HuH-7 (cell line): ENCODE results near the gene NKPD1.

ENCODE experiments used
- DNase-seq: peaks from one replicate; pipeline ENCODE4 v3.0.0; 2011; ENCODE audit warnings: low spot score

NKPD1 gene, protein sequence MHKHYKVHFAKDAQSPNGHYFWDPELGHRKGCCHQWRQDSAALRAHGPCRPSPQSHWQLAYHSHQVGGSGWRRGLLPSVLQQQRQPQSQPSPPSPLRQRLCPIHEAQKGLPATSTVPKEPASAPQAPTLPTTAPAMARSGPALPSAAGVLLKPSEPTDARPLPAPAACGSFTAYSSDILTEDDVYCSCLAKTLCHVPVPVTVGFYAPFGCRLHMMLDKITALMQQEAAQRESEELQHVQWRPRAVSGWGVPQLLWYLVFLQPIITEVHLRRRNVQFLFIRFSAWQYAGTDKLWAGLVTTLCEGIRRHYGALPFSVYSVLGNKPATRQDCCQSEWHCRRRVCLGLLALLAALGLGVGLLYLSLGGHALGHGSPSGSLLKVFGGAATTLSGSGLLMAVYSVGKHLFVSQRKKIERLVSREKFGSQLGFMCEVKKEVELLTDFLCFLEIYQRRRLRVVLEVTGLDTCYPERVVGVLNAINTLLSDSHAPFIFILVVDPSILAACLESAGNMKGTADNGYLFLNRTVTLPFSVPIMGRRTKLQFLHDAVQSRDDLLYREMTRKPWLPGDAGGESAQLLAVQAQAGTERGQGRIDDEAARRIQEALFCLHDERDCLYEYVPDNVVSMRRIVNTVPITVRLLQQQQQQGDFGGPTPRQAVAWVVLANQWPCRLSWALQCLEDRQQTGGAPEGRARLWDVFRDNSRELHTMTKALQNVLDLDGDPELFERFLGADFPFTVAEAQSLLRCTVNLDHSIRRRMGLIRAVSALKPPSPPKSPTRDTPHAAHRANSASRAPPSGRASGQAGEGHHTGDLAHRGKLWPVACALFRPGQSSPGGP

DNA sequence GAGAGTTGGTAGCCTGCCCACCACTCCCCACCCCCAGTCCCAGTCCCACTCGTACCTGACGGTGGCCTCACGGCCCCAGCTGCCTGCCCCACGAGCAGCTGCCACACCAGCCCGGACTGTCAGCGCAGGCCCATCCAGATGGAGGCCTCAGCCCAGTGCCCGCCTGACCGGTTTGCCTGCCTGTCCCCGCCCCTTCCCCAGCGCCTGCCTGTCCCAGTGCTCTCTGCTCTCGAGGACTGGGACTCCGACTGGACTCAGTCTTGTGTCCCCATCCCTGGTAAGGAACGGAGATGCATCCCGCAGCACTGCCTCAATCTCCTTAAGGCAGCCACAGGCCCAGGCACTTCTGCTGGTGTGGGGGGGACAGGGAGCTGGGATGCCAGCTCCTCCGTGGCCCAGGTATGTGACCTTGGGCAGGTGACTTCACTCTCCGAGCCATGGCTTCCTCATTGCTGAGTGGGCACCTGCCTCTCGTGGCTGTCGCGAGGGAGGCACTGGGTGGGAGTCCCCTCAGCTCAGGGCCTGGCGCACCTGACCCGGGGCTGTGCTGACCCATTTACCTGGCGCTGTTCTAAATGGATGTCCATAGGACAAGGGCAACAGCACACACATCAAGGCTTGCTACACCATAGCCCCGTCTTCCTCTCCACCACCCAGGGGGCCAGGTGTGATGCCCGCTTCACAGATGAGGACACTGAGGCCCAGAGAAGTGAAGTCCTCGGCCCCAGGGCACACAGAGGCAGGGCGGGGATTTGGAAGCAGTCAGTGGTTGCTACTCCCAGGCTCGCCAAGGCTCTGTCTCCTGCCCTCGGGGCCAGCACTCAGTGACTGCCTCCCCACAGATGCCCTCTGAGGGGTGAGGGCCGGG is at the start of gene NKPD1:
TSS of gene NKPD1 (minus strand) at position 113 of the 868 bp plus-strand sequence. CDS start 832 bp downstream, outside the sequence.
- DNase-seq, result no peak

- DNase-seq, result no peak
Observed at GRCh38 chr19:45206328-45206727, 45.5 kb upstream of the NKPD1 start.

DNA sequence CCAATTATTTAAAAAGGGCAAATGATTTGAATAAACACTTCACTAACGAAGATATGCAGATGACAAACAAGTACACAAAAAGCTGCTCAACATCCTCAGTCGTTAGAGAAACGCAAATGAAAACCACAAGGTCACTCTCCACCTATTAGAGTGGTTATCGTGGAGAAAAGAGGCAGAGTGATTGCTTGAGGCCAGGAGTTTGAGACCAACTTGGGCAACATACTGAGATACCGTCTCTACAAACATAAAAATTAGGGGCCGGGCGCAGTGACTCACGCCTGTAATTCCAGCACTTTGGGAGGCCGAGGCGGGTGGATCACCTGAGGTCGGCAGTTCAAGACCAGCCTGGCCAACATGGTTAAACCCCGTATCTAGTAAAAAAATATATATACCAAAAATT is 45.0 kb upstream of the NKPD1 start:
- DNase-seq, result no peak

DNA sequence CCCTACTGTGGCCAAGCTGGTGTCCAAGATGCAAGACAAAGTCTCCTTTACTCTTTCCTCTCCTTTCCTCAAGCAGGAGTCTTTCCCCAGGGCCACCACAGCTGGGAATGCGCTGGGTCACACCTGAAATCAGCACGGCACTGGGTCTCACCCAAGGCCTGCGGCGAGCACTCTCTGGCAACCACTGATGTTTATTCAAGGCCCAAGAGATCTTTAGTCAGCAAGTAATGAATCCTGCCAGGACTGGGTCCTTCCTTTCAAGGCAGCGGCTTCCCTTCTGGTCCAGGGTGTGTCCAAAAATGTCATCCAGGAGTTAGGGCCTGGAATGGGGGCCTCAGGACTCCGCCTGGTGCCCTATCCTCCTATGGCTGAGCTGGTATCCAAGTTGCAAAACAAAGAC is 41.9 kb upstream of the NKPD1 start:
- DNase-seq, result no peak

DNA sequence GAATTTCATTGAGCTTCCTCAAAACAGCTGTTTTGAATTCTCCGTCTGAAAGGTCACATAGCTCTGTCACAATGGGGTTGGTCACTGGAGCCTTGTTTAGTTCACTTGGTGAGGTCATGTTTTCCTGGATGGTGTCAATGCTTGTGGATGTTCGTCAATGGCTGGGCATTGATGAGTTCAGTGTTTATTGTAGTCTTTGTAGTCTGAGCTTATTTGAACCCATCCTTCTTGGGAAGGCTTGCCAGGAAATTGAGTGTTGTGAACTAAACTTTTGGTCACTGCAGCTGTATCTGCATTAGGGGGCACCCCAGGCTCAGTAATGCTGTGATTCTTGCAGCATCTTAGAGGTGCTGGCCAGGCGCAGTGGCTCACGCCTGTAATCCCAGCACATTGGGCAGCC is 39.8 kb upstream of the NKPD1 start:
- DNase-seq, result no peak

DNA sequence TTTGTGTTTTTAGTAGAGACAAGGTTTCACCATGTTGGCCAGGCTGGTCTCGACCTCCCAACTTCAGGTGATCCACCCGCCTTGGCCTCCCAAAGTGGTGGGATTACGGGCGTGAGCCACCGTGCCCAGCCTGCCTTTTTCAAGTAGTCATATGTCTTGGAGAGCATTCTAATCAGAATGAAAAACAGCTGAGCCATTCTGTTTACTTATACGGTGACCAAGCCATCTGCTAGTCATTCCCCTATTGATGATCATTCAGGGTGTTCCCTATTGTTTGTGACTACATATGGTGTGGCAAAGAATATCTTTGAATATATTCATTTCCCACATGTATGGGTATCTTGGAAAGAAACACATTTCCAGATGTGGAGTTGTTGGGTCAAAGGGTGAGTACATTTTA is 35.0 kb upstream of the NKPD1 start:
- no peak for DNase-seq

DNA sequence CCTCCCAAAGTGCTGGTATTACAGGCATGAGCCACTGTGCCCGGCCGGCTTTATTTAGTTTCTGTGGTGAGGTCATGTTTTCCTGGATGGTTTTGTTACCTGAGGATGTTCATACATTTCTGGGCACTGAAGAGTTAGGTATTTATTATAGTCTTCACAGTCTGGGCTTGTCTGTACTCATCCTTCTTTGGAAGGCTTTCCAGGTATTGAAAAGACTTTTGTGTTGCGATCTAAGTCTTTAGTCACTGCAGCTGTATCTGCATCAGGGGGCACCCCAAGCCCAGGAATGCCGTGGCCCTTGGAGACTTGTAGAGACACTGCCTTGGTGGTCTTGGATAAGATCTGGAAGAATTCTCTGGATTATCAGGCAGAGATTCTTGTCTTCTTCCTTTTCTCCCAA is 30.6 kb upstream of the NKPD1 start:
- DNase-seq, result no peak

GRCh38 chr19:45189971-45190370 is 29.2 kb upstream of the NKPD1 start:
- no peak for DNase-seq

- DNase-seq, result peak; percentile 72
Observed at GRCh38 chr19:45187421-45188100, 26.8 kb upstream of the NKPD1 start.

DNA sequence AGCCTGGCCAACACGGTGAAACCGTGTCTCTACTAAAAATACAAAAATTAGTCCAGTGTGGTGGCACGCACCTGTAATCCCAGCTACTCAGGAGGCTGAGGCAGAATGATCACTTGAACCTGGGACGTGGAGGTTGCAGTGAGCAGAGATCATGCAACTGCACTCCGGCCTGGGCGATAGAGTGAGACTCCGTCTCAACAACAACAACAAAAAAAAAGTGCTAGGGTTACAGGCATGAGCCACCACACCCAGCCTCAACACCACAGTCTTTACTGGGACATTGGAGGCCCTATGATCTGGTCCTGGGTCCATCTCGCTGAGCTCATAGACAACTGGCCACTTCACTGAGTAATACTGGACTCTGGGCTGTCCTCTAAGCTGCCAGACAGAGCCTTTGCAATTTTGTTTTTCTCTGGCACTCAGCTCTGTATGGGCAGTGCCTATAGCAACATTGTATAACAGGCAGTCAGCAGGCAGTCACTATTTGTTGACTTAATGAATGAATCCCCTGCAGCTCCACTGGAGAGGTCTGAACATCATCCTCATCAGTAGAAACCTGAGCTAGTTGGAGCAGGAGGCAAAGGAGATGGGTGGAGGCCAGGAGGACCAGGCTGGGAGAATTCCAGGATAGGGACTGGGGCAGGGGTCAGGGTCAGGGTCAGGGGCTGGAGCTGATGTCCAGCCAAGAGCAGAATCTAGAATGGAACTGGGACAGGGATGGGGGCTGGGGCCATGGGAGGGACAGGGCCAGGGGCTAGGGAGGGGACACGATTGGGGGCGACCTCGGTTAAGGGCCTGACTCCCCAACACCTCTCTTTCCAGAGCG is 25.9 kb upstream of the NKPD1 start:
- DNase-seq, result no peak

DNA sequence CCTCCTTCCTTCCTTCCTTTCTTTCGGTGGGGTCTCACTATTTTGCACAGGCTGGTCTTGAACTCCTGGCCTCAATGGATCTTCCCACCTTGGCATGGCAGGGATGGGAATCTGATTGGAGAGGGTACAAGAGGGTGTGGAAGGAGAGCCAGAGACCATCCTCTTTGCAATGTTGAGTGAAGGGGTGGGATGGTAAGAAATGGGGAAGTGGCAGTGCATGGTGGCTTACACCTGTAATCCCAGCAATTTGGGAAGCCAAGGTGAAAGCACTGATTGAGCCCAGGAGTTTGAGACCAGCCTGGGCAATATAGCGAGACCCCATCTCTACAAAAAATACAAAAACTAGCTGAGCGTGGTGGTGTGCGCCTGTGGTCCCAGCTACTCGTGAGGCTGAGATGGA is 23.3 kb upstream of the NKPD1 start:
- no peak for DNase-seq

DNA sequence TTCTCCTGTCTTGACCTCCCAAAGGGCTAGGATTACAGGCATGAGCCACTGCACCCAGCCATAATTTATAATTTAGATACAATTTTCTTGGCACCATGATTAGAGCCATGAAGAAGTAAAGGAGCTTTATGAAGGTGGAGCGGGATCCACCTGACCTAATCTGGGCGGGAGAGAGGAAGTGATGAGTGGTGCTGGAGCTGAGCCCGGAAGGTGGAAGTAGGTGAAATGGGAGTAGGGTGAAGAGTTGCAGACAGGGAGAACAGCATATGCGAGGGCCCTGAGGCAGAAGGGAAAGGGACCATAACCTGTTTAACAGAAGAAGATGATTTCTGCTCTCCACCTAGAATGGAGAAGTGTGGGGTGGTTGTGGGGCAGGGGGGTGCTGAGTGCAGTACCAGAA is 22.0 kb upstream of the NKPD1 start:
- DNase-seq, result no peak

GRCh38 chr19:45180936-45181335 is 20.2 kb upstream of the NKPD1 start:
- no peak for DNase-seq

- DNase-seq, result no peak
Observed at GRCh38 chr19:45179892-45180370, 19.1 kb upstream of the NKPD1 start.

GRCh38 chr19:45179072-45179891 is 18.5 kb upstream of the NKPD1 start:
- DNase-seq, result no peak

GRCh38 chr19:45178262-45179071 is 17.7 kb upstream of the NKPD1 start, which contains the start of gene BLOC1S3:
BLOC1S3 (plus strand) TSS chr19:45178784; CDS start chr19:45179297, 513 bp downstream.
- DNase-seq, result peak; percentile 98

GRCh38 chr19:45177817-45178261 is 17.1 kb upstream of the NKPD1 start, which contains the start of gene TRAPPC6A:
TRAPPC6A (minus strand) TSS chr19:45178237; CDS start chr19:45178218, 19 bp downstream.
- no peak for DNase-seq

- DNase-seq, result no peak
Observed at GRCh38 chr19:45175515-45176345, 14.9 kb upstream of the NKPD1 start.
